Mammary epithelial cell (primary cell): ENCODE measurements around the gene OPHN1.

ENCODE experiments used
- EZH2 ChIP-seq: IDR thresholded peaks from 2 replicates; pipeline ENCODE4 v1.6.1; 2012; ENCODE audit warnings: low read length, inconsistent platforms, borderline replicate concordance
- TF ChIP-seq, protein P1 (sequence below), 2 donors: IDR thresholded peaks in 1 of 2; conservative IDR thresholded peaks in 1 of 2; 2 replicates each; pipeline ENCODE4 v1.5.1; 2011 to 2012; ENCODE audit warnings: inconsistent platforms in 2 of 2, low read length in 2 of 2, mild to moderate bottlenecking in 2 of 2, control low read depth in 1 of 2, low read depth in 1 of 2; ENCODE audit not compliant: insufficient read depth in 1 of 2; ENCODE audit errors: extremely low read depth in 1 of 2

GRCh38 chrX:68183612-68184214, 249.6 kb downstream of the OPHN1 start:
- TF ChIP-seq, protein P1, sequence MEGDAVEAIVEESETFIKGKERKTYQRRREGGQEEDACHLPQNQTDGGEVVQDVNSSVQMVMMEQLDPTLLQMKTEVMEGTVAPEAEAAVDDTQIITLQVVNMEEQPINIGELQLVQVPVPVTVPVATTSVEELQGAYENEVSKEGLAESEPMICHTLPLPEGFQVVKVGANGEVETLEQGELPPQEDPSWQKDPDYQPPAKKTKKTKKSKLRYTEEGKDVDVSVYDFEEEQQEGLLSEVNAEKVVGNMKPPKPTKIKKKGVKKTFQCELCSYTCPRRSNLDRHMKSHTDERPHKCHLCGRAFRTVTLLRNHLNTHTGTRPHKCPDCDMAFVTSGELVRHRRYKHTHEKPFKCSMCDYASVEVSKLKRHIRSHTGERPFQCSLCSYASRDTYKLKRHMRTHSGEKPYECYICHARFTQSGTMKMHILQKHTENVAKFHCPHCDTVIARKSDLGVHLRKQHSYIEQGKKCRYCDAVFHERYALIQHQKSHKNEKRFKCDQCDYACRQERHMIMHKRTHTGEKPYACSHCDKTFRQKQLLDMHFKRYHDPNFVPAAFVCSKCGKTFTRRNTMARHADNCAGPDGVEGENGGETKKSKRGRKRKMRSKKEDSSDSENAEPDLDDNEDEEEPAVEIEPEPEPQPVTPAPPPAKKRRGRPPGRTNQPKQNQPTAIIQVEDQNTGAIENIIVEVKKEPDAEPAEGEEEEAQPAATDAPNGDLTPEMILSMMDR (conservative IDR thresholded peaks at IDR 0.05 in 1 of 2, IDR thresholded peaks at IDR 0.05 in 1 of 2; ENCODE audit: extremely low read depth in 1 of 2, insufficient read depth in 1 of 2, low read depth in 1 of 2, low read length in 2 of 2): peak; percentile 43 to 54
- TF ChIP-seq EZH2: no peak
